ENCODE results near the gene MINDY4. TPM values are rescaled to one million over a fixed set of nuclear protein-coding genes. Genes with fewer than 3 reads are reported as not detected.

MINDY4 gene
- total RNA-seq, 2 donors from 2014 or later = 5.4 to 8.8 TPM

- Histone ChIP-seq H3K27me3 (no peaks in the 10 kb centered on the region), H3K36me3 (no peaks in the 10 kb centered on the region), H3K27ac (no peak overlapping the region), H3K4me3 (no peak overlapping the region), H3K4me1 (peaks cover 0 to 26% of the 10 kb centered on the region in 2 donors), H3K9me3 (no peaks in the 10 kb centered on the region)
- no peak for DNase-seq (ENCODE audit: low spot score)
- no peak for TF ChIP-seq CTCF (IDR thresholded peaks at IDR 0.05)
These were observed 79.2 kb downstream of the MINDY4 start for GRCh38 chr7:30850426-30850825.

DNA sequence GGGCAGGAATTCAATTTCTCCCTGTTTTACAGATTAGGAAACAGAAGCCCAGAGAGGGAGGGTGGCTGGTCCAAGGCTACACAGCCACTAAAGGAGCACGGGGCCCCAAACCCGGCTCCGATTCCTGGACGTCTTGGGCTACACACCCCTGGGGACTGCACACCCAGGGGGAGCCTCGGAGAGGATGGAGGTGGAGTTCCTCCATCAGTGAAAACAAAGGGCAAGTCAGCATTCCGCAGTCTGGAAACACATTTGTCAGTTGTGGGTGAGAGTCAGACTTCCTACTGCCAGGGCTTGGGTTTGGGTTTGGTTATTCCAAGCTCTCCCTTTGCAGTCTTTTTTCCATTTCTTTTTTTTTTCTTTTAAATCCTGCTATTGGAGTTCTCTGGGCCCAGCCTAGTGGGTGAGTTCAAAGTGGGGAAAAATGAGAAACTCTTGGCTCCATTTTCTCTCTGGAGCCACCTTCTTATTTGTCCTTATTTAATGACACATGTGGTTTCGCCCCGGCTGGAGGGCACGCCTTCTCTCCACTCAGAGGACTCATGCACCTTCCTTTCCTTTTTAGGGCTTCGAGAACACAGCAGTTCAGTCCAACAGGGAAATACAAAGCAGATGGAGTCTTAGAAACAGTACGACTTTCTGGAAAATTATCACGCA is 80.6 kb downstream of the MINDY4 start:
- Histone ChIP-seq H3K4me1 (peaks cover 0 to 16% of the 10 kb centered on the region in 2 donors), H3K27ac (peak overlapping the region; percentile 7 to 12), H3K4me3 (no peak overlapping the region), H3K36me3 (no peaks in the 10 kb centered on the region), H3K27me3 (no peaks in the 10 kb centered on the region), H3K9me3 (no peaks in the 10 kb centered on the region)
- DNase-seq (ENCODE audit: low spot score) = no peak
- TF ChIP-seq CTCF (IDR thresholded peaks at IDR 0.05) = no peak

- peaks cover 0 to 16% of the 10 kb centered on the region in 2 donors for H3K4me1 ChIP-seq
- H3K36me3 ChIP-seq = no peaks in the 10 kb centered on the region
- TF ChIP-seq CTCF (IDR thresholded peaks at IDR 0.05) = no peak
- no peak for DNase-seq (ENCODE audit: low spot score)
- no peak overlapping the region for H3K4me3 ChIP-seq
- no peaks in the 10 kb centered on the region for H3K27me3 ChIP-seq
- no peaks in the 10 kb centered on the region for H3K9me3 ChIP-seq
- peak overlapping the region; percentile 7 to 12 for H3K27ac ChIP-seq
These were observed 81.1 kb downstream of the MINDY4 start for GRCh38 chr7:30852308-30852684.

- Histone ChIP-seq H3K27me3 (no peaks in the 10 kb centered on the region), H3K4me1 (peaks cover 0 to 16% of the 10 kb centered on the region in 2 donors), H3K27ac (peak overlapping the region in 1 of 2 donors; percentile 7), H3K36me3 (no peaks in the 10 kb centered on the region), H3K4me3 (no peak overlapping the region), H3K9me3 (no peaks in the 10 kb centered on the region)
- DNase-seq (ENCODE audit: low spot score) = no peak
- no peak for TF ChIP-seq CTCF (IDR thresholded peaks at IDR 0.05)
These were observed 81.6 kb downstream of the MINDY4 start for GRCh38 chr7:30852744-30853288.

DNA sequence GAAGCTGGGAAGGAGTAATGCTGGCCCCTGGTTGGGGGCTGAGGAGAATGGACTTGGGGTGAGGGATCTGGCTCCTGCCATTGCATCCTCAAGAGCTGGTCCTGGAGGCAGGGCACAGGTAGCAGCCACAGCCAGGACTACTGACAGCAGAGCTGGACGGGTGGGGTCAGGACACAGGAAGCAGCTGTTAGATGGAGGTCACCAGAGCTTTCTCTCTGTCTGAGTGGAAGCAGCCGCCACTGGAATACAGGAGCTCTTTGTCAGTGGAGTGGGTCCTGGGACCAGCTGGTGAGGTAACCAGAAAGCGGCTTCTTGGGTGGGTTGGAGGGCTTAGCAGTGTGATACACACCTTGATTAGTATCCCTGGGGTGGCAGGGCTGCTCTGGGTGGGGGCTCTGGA is 82.4 kb downstream of the MINDY4 start:
- no peak for DNase-seq (ENCODE audit: low spot score)
- Histone ChIP-seq H3K36me3 (no peaks in the 10 kb centered on the region), H3K4me1 (peaks cover 0 to 16% of the 10 kb centered on the region in 2 donors), H3K9me3 (no peaks in the 10 kb centered on the region), H3K27ac (no peak overlapping the region), H3K4me3 (no peak overlapping the region), H3K27me3 (no peaks in the 10 kb centered on the region)
- TF ChIP-seq CTCF (IDR thresholded peaks at IDR 0.05) = no peak

GRCh38 chr7:30855936-30856335 is 84.7 kb downstream of the MINDY4 start:
- H3K27ac ChIP-seq = no peak overlapping the region
- H3K9me3 ChIP-seq = no peaks in the 10 kb centered on the region
- H3K4me3 ChIP-seq = no peak overlapping the region
- H3K4me1 ChIP-seq = peaks cover 0 to 9% of the 10 kb centered on the region in 2 donors
- DNase-seq (ENCODE audit: low spot score) = no peak
- TF ChIP-seq CTCF (IDR thresholded peaks at IDR 0.05) = no peak
- no peaks in the 10 kb centered on the region for H3K36me3 ChIP-seq
- no peaks in the 10 kb centered on the region for H3K27me3 ChIP-seq

Measured in right atrium auricular region (tissue), 2 donors.